Mucosa of gallbladder (tissue), 1 donor: Measurements from ENCODE around the gene SSR1. TPM values are rescaled to one million over a fixed set of nuclear protein-coding genes. Genes with fewer than 3 reads are reported as not detected.
"Not testable (repeated sequence)": the region's sequence is repeated elsewhere in the genome, so short reads cannot be mapped to it uniquely, and the experiment has no call there.

Experiments used
- DNase-seq: peaks from one replicate; pipeline ENCODE4 v3.0.0-alpha.2; 2020; ENCODE audit warnings: low spot score
- total RNA-seq: library from RNA; stranded (reverse); gene quantifications from one replicate; pipeline ENCODE4 v1.2.1, GENCODE V29; 2021
- donor health status: DM: no; HTN: no; CAD: no.

Gene SSR1
- total RNA-seq, 1 donor from 2014 or later, result 130 TPM

DNA sequence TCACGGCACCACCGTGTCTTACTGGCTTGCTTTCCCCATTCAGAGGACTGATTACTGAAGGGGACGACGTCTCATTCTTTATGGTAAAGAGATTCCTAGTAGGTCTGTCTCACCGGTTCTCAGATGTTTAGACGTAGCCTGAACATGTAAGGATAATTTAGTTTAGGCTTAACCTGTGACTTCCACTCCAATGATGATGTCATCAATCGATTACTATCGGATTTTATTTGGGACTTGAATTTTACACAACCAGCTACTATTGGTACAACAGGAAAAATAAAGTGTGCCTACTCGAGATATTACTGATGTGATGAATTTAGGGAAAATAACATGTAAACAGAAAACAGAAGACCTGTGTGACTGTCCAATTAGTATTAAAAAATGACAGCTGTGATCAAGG is 4.5 kb upstream of the SSR1 start:
- DNase-seq, result no peak

DNA sequence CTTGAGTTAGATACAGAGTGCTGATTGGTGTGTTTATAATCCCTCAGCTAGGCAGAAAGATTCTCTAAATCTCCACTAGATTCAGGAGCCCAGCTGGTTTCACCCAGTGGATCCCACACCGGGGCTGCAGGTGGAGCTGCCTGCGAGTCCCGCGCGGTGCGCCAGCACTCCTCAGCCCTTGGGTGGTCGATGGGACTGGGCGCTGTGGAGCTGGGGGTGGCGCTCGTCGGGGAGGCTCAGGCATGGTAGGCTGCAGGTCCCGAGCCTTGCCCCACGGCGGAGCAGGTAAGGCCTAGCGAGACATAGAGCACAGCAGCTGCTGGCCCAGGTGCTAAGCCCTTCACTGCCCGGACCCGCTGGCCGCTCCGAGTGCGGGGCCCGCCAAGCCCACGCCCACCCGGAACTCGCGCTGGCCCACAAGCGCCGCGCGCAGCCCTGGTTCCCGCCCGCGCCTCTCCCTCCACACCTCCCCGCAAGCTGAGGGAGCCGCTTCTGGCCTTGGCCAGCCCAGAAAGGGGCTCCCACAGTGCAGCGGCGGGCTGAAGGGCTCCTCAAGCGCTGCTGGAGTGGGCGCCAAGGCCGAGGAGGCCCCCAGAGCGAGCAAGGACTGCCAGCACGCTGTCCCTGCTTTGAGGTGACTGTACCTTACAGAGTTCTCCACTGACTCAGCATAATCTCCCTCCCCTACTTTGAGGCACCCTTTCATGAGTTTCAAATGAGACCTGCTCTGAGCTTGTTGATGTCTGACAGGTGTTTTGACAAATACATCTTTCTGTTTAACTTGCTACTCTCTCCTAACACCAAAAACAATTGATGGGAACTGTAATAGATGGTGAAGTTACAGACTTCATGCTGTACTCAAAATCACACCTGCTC is 3.9 kb upstream of the SSR1 start:
- no peak for DNase-seq

DNA sequence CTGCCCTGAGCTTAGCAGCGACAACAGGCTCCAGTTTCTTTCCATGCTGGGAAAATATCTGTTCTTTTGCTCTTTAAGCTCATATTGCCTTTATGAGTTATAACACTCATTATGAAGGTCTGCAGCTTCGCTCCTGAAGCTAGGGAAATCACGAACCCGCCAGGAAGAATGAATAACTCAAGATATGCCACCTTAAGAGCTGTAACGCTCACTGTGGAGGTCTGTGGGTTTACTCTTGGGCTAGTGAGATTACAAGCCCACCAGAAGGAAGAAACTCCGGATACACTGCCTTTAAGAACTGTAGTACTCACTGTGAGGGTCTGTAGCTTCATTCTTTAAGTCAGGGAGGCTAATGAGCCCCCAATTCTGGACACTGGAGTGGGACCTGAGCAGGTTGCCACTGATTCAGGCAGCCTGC is 3.0 kb upstream of the SSR1 start:
- DNase-seq, result no peak

DNA sequence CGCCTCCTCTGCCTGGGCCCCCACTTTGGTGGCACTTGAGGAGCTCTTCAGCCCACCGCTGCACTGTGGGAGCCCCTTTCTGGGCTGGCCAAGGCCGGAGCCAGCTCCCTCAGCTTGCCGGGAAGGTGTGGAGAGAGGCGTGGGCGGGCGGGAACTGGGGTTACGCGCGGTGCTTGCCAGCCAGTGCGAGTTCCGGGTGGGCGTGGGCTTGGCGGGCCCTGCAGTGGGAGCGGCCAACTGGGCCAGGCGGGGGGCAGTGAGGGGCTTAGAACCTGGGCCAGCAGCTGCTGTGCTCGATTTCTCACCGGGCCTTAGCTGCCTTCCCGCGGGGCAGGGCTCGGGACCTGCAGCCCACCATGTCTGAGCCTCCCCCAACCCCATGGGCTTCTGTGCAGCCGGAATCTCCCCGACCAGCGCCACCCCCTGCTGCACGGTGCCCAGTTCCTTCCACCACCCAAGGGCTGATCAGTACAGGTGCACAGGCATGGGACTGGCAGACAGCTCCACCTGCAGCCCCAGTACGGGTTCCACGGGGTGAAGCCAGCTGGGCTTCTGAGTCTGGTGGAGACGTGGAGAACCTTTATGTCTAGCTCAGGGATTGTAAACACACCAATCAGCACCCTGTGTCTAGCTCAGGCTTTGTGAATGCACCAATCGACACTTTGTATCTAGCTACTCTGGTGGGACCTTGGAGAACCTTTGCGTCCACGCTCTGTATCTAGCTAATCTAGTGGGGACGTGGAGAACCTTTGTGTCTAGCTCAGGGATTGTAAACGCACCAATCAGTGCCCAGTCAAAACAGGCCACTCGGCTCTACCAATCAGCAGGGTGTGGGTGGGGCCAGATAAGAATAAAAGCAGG is 2.3 kb upstream of the SSR1 start:
- not testable (repeated sequence) for DNase-seq

DNA sequence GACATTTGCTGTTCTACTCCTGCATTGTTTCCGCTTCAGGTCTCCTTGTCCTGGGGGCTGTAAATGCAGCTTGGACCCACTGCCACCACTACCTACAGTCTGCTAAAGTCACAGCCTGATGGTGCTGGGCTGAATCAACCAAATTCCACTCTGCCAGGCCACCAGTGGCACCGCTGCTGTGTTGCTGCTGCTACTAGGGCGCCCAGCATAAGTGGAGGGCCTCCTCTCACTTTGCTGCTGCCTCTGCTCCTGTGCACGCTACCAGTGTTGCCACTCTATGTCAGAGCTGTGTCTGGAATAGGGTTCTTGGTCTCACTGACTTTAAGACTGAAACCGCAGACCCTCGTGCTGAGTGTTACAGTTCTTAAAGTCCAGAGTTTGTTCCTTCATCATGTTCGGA is 1.4 kb upstream of the SSR1 start:
- no peak for DNase-seq

DNA sequence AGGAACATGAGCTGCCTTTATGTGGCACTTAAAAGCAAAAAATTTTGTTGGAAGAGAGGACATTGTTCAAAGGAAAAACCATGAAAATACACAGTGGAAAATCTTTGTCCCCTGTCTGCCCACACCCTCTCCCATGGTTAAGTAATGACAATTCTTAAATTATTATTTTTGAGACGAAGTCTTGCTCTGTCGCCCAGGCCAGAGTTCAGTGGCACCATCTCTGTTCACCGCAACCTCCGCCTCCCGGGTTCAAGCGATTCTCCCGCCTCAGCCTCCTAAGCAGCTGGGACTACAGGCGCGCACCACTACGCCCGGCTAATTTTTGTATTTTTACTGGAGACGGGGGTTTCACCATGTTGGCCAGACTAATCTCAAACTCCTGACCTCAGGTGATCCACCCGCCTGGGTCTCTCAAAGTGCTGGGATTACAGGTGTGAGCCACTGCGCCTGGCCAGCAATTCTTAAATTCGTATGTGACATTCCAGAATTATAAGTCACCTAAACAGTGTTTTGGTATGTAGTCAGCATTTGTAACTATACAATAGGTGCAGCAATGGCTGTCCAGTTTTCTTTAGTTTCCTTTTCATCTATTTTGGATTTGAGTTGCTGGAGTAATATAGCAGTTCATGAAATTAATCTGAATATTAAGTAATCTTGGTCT is 636 bp upstream of the SSR1 start:
- DNase-seq, result no peak

DNA sequence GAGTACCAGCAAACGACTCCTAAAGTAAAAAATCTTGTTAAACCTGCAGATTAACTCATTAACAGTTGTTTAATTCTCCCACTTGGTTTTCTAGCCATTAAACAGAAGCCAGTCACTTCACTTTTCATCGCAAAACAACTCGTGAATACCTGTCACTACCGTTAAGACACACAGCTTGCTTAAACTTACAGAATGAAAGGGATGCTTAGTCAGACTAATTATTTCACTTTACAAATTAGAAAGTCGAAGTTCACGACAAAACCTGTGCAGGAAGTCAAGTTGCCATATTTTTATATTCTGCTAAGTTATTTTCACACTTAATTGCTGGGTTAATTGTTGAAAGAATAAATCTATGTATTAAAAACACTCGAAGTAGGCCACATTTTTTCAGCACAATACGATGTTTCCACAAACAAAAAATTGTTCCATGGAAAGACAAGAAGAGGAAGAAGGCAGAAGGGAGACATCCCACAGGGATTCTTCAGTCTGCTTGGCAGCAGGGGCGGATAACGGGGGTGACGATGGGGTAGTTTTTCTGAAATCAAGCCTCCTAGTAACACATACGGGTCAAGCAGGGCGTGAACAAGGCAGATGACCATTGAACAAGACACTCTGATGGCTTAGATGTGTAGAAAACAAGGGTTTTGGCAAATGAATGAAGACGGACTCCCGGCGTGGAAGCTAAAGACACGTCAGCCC is 933 bp downstream of the SSR1 start:
- no peak for DNase-seq

DNA sequence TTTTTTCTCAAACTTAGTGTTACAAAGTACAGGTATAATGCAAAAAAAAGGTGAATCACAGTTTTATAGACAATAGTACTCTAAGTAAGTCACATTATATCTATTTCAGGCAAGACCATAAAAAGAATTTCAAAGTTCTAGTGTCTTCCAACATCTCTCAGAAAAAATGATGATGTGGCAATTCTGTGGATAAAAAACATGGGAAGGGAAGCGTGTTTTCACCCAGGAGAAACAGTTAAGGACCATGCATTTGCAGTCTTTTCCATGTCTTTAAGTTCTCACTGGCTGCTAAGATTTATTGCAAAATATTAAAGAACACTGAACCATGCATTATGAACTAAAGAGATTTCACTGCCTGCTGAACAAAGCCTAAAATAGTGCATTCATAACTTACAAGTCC is 1.8 kb downstream of the SSR1 start:
- no peak for DNase-seq

DNA sequence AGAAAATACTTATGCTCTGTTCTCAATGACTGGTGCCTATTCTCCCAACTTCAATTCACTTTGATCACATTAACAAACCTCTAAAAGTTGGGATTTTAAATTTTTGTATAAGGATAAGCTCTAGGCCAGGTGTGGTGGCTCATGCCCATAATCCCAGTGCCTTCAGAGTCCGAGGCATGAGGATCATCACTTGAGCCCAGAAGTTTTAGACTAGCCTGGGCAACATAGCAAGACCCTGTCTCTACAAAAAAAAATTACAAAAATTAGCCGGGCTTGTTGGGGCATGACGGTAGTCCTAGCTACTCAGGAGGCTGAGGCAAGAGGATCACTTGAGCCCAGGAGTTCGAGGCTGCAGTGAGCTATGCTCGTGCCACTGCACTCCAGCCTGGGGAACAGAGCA is 3.9 kb downstream of the SSR1 start:
- DNase-seq, result no peak

DNA sequence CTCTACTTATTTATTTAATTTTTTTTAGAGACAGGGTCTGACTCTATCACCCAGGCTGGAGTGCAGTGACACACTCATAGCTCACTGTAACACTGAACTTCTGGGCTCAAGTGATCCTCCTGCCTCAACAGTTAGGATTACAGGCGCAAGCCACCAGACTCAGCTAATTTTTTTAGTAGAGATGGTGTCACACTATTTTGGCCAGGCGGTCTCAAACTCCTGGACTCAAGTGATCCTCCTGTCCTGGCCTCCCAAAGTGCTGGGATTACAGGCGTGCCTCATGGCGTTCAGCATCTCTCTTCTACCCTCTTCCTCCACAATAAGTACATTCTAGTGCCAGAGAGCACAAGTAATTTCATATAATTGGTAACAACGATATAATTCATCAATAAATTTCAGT is 5.5 kb downstream of the SSR1 start:
- no peak for DNase-seq

DNA sequence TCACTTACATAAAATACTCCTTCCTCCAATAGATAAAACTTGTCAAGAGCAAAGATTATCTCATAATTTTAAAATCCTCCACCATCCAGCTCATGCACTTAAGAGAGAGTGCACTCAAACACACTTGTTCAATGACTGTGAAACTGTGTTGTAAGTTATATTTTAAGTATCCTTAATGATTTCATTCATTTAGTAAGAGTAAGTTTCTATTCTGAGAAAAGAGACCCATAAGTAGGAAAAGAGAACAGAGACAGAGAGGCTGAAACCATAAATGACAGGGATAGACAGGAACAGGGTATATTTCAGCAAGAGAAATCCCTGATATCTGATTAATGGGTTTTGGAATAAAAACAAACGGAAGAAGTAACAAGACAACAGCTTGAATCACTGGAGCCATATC is 8.2 kb downstream of the SSR1 start:
- no peak for DNase-seq

DNA sequence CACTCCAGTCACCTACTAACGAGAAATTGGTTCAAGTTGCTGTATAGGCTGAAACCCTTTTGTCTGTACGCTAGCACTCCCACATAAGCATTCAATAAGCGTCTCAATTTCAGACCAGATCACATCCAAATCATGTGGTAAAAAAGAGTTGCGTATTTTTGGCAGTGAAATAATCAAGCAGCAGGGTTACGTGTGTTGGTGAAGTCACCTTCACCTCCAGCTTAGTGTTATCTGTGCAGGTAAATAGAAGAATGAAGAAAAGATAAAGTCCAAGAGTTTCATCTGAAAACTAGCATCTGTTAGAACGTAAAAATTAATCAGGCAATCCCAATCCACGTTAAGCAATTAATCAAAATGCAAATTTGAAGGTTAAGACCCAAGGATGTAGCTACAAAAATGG is 11.3 kb downstream of the SSR1 start:
- no peak for DNase-seq

DNA sequence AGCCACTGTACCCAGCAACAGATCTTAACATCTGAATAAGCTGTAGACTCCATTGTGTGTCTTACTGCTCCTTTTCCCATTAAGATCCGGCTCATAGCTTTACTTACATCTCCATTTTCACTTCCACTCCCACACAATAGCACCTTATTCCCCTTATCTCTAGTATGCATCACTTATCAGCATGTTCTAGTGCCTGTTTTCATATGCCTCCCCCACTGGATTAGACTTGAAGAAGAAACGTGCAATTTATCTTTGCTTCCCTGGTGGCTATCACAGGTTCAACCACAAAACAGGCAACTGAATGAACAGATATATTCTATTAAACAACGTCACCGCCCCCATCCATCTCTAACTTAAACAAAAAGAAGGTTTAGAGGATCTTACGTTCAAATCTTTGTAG is 12.1 kb downstream of the SSR1 start:
- no peak for DNase-seq

DNA sequence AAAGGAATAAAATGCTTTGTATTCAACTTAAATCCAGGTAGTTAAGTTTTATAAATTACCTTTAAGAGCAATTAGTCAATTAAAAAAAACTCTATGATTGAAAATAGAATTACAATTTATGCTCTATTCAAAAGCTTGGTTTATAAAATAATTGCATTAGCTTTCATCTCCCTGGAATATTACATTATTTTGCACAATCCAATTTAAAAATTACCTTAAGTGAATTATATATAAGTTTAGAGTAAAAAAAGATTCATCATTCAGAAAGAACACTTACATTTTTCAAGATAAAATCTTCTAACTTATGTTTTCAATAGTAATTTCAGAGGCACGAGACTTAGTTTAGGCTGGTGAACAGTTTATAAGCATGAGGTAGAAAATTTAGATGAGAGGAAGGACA is 14.9 kb downstream of the SSR1 start:
- DNase-seq, result no peak

DNA sequence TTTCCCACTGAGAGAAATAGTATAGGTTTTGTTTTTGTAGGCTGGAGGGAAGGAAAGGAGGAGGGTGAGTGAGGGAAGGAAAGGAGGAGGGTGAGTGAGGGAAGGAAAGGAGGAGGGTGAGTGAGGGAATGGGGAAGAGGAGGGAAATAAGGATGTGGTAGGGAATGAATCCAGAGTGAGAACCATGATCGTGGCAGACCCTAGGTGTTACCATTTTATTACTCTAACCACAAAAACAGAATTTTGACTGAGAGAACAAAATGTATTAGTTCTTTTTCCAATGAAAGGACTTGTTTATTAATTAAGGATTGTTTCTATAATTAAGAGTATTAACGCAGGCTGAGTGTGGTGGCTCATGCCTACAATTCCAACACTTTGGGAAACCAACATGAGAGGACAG is 16.4 kb downstream of the SSR1 start:
- no peak for DNase-seq

DNA sequence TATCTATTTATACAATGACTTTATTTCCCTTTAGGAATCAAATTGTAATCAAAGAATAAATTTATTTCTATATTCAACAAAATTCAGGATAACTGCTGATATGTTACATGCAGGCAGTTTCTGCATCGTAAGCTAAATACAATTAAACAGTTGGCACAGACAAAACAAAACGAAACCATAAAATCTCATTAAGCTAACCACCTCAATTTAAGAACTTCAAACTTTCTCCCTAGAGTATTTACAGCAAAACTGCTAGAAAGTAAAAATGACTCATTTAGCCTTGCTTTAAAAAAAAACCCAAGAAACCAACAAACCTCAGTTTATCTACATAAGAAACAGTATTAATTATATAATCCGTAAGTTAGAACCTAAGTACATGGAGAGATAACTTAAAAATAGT is 17.1 kb downstream of the SSR1 start:
- no peak for DNase-seq

DNA sequence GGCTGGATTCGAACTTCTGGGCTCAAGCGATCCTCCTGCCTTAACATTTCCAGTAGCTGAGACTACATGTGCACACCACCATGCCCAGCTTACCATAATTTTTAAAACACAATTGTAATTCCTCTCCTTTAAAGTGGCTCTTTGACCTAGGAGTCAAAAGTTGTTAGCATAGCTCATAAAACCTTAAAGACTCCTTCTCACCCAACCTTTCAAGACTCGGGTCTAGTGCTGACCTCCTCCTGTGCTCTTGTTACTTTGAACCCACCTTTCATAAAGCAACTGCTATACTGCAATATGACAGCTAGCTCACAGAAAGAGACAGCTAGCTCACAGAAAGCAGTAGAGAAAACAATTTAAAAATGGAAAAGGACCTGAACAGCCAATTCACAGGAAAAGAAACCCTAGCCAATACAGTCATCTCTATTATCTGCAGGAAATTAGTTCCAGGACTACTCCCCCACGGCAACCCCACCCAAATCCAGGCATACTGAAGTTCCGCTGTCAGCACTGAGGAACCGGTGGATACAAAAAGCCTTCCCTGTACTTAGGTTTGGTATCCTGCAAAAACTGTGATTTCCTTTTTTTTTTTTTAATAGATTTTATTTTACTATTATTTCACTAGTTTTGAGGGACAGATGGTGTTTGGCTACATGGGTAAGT is 20.3 kb downstream of the SSR1 start:
- DNase-seq, result no peak

DNA sequence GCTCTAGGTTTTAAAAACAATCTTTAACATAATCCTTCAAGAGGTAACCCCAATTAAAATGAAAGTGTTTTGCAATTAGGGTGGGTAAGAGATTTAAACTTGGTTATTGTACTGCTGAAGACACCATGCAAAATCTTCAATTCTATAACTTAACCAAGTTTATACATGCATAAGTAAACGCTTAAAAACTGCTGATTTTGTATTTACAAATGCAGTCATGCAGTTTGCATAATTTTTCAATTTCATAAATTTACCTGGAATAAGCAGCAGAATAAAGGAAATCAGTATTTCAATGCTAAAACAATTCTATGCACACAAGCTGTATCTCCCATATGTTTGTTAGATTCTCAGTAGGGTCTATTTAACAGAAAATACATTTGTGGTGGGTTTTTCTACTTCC is 22.9 kb downstream of the SSR1 start:
- no peak for DNase-seq

DNA sequence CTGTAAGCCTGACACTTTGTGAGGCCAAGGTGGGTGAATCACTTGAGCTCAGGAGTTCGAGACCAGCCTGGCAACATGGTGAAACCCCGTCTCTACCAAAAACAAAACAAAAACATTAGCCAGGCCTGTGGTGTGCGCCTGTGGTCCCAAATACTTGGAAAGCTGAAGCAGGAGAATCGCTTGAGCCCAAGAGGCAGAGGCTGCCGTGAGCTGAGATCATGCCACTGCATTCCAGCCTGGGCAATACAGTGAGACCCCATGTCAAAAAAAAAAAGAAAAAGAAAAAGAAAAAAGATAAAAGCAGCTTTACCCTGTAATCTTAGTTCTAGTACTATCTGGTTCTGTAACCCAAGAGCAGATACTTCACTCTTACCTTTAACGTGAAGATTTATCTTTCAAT is 27.6 kb downstream of the SSR1 start:
- DNase-seq, result no peak

DNA sequence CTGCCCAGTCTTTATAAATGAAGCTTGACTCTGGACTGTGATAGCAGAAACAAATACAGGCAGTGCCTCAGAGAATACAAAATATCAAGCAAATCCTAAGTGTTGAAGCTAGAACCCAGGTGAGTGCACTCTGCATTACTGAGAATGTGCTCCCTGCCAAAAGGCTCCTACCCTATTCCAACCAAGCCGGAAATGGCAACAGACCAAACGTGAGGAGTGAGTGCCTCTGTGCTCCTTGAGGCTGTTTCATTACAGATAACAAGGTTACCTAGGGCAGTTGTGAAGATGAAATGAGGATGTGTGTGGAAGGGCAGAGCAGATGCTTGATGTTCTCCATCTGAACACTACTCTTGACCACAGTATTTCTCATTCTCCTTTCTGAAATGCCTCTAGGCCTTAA is 29.3 kb downstream of the SSR1 start:
- DNase-seq, result no peak
